ENCODE results near the gene ST6GAL2.

The ST6GAL2 gene

GRCh38 chr2:106885971-106886915 lies at the start of gene ST6GAL2:
Gene ST6GAL2 (minus strand): TSS chr2:106886167. CDS start chr2:106843977, 42,190 bp downstream.
- DNase-seq: no peak

- no peak for DNase-seq
Observed at GRCh38 chr2:106932644-106933043, 46.7 kb upstream of the ST6GAL2 start.

GRCh38 chr2:106931717-106932335 lies 45.9 kb upstream of the ST6GAL2 start:
- DNase-seq: no peak

GRCh38 chr2:106921451-106921850 lies 35.5 kb upstream of the ST6GAL2 start:
- DNase-seq: no peak

GRCh38 chr2:106919012-106919411 lies 33.0 kb upstream of the ST6GAL2 start:
- no peak for DNase-seq

GRCh38 chr2:106904242-106904641 lies 18.3 kb upstream of the ST6GAL2 start:
- no peak for DNase-seq

- no peak for DNase-seq
Observed at GRCh38 chr2:106899786-106900530, 14.0 kb upstream of the ST6GAL2 start.

- no peak for DNase-seq
Observed at GRCh38 chr2:106894545-106894944, 8.6 kb upstream of the ST6GAL2 start.

GRCh38 chr2:106892048-106892447 lies 6.1 kb upstream of the ST6GAL2 start:
- DNase-seq: no peak

- DNase-seq: no peak
Observed at GRCh38 chr2:106890606-106891005, 4.6 kb upstream of the ST6GAL2 start.

- DNase-seq: no peak
Observed at GRCh38 chr2:106886916-106887758, 1.2 kb upstream of the ST6GAL2 start.

- DNase-seq: no peak
Observed at GRCh38 chr2:106885329-106885728, 638 bp downstream of the ST6GAL2 start.

GRCh38 chr2:106882673-106883072 lies 3.3 kb downstream of the ST6GAL2 start:
- DNase-seq: no peak

- no peak for DNase-seq
Observed at GRCh38 chr2:106878206-106878605, 7.8 kb downstream of the ST6GAL2 start.

- no peak for DNase-seq
Observed at GRCh38 chr2:106876699-106877098, 9.3 kb downstream of the ST6GAL2 start.

- no peak for DNase-seq
Observed at GRCh38 chr2:106869512-106870275, 16.3 kb downstream of the ST6GAL2 start.

GRCh38 chr2:106868275-106868674 lies 17.7 kb downstream of the ST6GAL2 start:
- DNase-seq: no peak

GRCh38 chr2:106867196-106867953 lies 18.6 kb downstream of the ST6GAL2 start:
- DNase-seq: no peak

- no peak for DNase-seq
Observed at GRCh38 chr2:106866641-106867040, 19.3 kb downstream of the ST6GAL2 start.

- DNase-seq: no peak
Observed at GRCh38 chr2:106864051-106864450, 21.9 kb downstream of the ST6GAL2 start.

- DNase-seq: no peak
Observed at GRCh38 chr2:106863387-106863786, 22.6 kb downstream of the ST6GAL2 start.

Measured in activated CD8-positive, alpha-beta memory T cell treated with anti-CD3 and anti-CD28 coated beads, Interleukin-2, amount 50 U/mL, for 48 hours (primary cell).